ENCODE data around the gene SIRPA.

SIRPA gene

DNA sequence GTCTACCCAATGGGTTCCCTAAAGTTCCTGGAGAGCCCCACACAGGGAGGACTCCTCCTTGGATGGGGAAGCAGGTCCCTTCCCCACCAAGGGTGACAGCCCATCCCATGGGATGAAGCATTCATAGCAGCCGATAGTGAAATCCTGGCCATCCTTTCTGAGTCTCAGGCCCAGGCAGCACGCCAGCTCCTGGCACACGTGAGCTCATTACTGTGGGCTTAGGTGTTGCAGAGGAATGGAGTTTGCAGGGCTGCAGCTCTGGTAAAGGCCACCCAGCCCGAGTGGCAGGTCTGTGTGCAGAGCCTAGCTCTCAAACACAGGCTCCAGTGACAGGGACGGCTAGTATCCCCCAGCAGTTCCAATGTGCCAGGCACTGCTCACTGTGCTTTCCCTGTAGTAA, 31.0 kb downstream of the SIRPA start:
- FAIRE-seq (no peak), DNase-seq (ENCODE audit: insufficient read length) (no peak)
- TF ChIP-seq POLR2AphosphoS5 (IDR thresholded peaks at IDR 0.05; ENCODE audit: low read depth, low read length) = no peak
- TF ChIP-seq TAF1 (IDR thresholded peaks at IDR 0.05; ENCODE audit: borderline replicate concordance, low read depth, low read length) = no peak
- no peak for TF ChIP-seq POLR2A (IDR thresholded peaks at IDR 0.05; ENCODE audit: low read depth, low read length)

DNA sequence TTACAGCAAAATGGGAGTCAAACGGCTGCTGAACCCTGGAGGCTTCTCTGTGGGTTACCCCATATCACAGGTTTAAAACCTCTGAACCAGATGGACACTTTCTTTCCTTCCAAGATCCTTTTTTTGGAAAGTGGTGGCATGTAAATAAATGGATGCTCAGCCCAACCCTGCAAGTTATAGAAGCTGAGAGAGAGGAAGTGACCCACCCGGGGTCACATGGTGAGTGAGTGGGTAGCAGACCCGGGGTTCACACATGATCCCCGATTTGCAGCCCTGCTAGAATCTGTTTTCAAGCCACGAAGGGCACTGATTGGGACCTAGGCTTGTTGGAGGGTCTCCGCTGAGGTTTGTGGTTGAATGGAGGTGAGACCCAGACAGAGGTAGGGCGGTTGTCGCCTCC, 32.0 kb downstream of the SIRPA start:
- TF ChIP-seq TAF1 (IDR thresholded peaks at IDR 0.05; ENCODE audit: borderline replicate concordance, low read depth, low read length) = no peak
- TF ChIP-seq POLR2A (IDR thresholded peaks at IDR 0.05; ENCODE audit: low read depth, low read length) = no peak
- TF ChIP-seq POLR2AphosphoS5 (IDR thresholded peaks at IDR 0.05; ENCODE audit: low read depth, low read length) = no peak
- FAIRE-seq = no peak
- DNase-seq (ENCODE audit: insufficient read length) = no peak

DNA sequence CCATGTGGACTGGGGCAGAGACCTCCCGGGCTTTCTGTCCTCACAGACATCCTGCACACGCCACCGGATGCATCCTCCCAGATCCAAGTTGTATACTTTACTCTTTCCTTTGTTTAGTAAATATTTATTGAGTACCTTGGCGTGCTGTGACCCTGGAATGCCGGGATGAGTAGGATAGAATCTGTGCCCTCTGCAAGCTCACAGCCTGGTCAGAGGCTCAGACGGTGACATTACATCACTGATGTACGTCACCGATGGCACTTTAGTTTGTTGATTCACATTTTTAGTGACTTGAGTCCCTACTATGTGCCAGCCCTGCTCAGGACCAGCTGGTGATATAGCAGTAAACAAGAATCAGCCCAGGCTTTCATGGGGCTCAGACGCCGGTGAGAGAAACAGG, 32.9 kb downstream of the SIRPA start:
- DNase-seq (ENCODE audit: insufficient read length) (no peak), FAIRE-seq (no peak)
- TF ChIP-seq POLR2A (IDR thresholded peaks at IDR 0.05; ENCODE audit: low read depth, low read length) (no peak), POLR2AphosphoS5 (IDR thresholded peaks at IDR 0.05; ENCODE audit: low read depth, low read length) (no peak), TAF1 (IDR thresholded peaks at IDR 0.05; ENCODE audit: borderline replicate concordance, low read depth, low read length) (no peak)

DNA sequence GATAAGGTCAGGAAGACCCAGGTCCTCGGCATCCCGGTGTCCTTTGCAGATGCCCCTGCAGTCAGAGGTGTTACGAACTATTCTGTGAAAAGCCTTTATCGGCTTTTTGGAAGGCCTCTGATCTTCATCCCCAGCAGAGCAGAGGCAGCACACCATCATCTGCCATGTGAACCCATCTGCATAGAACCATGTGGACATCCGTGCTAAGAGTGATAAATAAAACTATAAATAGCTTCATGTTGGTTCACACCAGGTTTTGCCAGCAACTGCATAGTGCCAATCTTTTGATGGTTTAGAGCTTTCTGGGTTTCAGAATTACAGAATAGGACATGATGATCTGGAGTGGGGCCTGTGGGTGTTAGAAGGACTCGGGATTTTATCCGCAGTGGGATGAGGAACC, 33.6 kb downstream of the SIRPA start:
- FAIRE-seq = no peak
- TF ChIP-seq TAF1 (IDR thresholded peaks at IDR 0.05; ENCODE audit: borderline replicate concordance, low read depth, low read length) (no peak), POLR2AphosphoS5 (IDR thresholded peaks at IDR 0.05; ENCODE audit: low read depth, low read length) (no peak), POLR2A (IDR thresholded peaks at IDR 0.05; ENCODE audit: low read depth, low read length) (no peak)
- DNase-seq (ENCODE audit: insufficient read length) = no peak

DNA sequence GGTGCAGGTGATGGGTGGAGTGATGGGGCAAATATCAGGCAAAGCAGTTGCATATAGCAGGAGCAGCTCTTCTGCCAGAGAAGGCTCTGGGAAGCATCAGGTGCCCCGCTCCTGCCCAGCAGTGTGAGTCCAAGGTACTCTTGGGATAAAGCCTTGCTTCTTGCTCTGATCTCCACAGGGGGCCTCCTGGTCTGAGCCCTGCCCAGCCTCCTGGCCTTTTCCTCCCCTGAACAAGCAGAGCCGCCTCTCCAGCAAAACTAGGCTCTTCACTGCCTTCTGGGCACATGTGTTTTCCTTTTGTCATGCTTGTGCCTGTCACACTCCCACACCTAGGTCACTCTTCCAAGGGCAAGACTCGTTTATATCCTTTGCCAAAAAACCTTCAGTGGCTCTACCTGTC, 34.3 kb downstream of the SIRPA start:
- TF ChIP-seq POLR2AphosphoS5 (IDR thresholded peaks at IDR 0.05; ENCODE audit: low read depth, low read length) = no peak
- no peak for TF ChIP-seq TAF1 (IDR thresholded peaks at IDR 0.05; ENCODE audit: borderline replicate concordance, low read depth, low read length)
- TF ChIP-seq POLR2A (IDR thresholded peaks at IDR 0.05; ENCODE audit: low read depth, low read length) = no peak
- no peak for DNase-seq (ENCODE audit: insufficient read length)
- no peak for FAIRE-seq

DNA sequence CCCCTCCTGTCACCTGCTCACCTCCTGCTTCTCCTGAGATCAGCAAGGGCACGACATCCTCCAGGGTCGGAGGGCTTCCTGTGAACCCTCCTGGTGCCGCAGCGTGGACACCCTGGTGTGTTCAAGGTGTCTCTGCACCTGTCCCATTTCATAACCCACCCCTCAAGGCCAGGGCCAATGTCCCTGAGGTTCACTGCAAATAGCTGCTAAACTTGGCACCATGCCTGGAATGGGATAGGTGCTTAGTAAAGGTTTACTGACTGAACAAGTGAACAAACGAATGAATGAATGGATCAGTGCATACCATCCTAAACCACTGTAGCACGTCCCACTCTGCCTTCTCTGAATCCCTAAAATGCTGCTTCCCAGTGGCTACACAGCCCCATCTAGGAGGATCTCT, 35.0 kb downstream of the SIRPA start:
- no peak for TF ChIP-seq POLR2AphosphoS5 (IDR thresholded peaks at IDR 0.05; ENCODE audit: low read depth, low read length)
- no peak for TF ChIP-seq POLR2A (IDR thresholded peaks at IDR 0.05; ENCODE audit: low read depth, low read length)
- no peak for TF ChIP-seq TAF1 (IDR thresholded peaks at IDR 0.05; ENCODE audit: borderline replicate concordance, low read depth, low read length)
- FAIRE-seq = no peak
- DNase-seq (ENCODE audit: insufficient read length) = no peak

DNA sequence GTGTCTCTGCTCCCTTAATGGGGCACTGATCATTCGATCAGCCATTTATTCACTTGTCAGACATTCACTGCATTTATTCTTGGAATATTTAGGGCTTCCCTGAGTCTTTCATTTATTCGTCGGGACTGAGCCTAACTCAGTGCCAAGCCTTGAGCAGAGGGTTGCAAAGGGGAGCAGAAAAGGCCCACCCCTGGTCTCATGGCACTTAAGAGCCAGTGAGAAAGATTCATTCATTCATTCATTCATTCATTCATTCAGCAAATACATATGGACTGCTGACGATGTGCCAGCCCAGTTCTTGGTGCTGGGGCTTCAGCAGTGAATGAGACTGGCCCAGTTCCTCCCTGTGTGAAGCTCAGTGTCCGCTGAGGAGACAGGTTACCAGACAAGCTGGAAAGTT, 36.6 kb downstream of the SIRPA start:
- DNase-seq (ENCODE audit: insufficient read length) (no peak), FAIRE-seq (no peak)
- TF ChIP-seq POLR2AphosphoS5 (IDR thresholded peaks at IDR 0.05; ENCODE audit: low read depth, low read length) (no peak), POLR2A (IDR thresholded peaks at IDR 0.05; ENCODE audit: low read depth, low read length) (no peak), TAF1 (IDR thresholded peaks at IDR 0.05; ENCODE audit: borderline replicate concordance, low read depth, low read length) (no peak)

DNA sequence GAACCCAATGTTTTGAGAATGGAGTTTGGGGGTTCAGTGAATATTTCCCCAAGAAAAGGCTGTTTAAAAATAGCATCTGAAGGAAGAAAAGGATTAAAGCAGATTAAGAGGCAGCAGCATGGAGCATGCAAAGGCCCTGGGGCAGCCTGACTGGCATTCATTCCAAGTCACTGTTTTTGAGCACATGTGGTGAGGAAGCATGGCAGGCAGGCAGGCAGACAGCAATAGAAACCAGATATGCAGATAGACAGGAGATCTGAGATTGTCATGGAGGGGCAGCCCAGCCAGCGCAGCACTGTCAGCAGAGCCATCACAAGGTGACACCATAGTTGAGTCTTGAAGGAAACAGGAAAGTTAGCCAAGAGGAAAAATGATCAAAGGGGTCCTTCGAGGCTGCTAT, 37.8 kb downstream of the SIRPA start:
- DNase-seq (ENCODE audit: insufficient read length) (no peak), FAIRE-seq (no peak)
- TF ChIP-seq TAF1 (IDR thresholded peaks at IDR 0.05; ENCODE audit: borderline replicate concordance, low read depth, low read length) = no peak
- TF ChIP-seq POLR2AphosphoS5 (IDR thresholded peaks at IDR 0.05; ENCODE audit: low read depth, low read length) = no peak
- TF ChIP-seq POLR2A (IDR thresholded peaks at IDR 0.05; ENCODE audit: low read depth, low read length) = no peak

DNA sequence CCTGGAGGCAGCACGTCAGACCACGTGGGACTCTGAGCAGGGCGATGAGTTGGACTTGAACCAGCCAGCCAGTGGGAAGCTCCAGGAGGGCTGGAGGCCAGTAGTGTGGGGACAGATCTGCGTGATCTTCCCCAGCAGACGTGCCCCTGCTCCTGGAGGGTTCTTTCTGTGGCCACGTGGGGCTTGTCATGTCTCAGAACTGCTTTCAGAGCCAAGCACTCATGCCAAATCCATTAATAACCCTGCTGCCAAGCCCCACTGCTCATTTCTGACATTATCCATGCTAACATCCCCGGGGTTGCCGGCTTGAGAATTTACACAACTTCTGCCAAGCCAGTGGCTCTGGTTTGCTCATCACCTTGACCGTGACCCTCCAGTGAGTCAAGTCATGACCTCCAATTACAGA, 38.3 kb downstream of the SIRPA start:
- no peak for DNase-seq (ENCODE audit: insufficient read length)
- no peak for TF ChIP-seq POLR2A (IDR thresholded peaks at IDR 0.05; ENCODE audit: low read depth, low read length)
- no peak for TF ChIP-seq POLR2AphosphoS5 (IDR thresholded peaks at IDR 0.05; ENCODE audit: low read depth, low read length)
- TF ChIP-seq TAF1 (IDR thresholded peaks at IDR 0.05; ENCODE audit: borderline replicate concordance, low read depth, low read length) = no peak

DNA sequence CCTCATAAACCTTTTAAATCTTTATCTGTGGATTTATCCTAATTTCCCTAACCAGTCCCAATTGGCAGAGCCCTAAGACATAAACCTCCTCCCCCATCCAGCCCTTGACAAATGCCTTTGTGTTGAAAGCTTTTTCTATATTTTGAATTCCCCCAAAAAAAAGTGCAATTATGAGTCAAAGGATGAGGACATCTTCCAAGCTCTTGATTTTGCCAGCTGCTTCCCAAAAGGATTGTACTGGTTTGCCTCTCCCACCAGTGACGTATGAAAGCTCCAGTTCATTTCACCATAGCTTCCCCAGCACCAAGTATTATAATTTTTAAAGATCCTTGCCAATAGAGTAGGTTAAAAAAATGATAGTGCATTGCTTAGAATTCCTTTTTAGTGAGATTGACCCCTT, 38.9 kb downstream of the SIRPA start:
- no peak for DNase-seq (ENCODE audit: insufficient read length)
- TF ChIP-seq POLR2AphosphoS5 (IDR thresholded peaks at IDR 0.05; ENCODE audit: low read depth, low read length) (no peak), TAF1 (IDR thresholded peaks at IDR 0.05; ENCODE audit: borderline replicate concordance, low read depth, low read length) (no peak), POLR2A (IDR thresholded peaks at IDR 0.05; ENCODE audit: low read depth, low read length) (no peak)
- FAIRE-seq = no peak

More for the DNA sequence above, 38.3 kb downstream of the SIRPA start:
- FAIRE-seq = no peak

DNA sequence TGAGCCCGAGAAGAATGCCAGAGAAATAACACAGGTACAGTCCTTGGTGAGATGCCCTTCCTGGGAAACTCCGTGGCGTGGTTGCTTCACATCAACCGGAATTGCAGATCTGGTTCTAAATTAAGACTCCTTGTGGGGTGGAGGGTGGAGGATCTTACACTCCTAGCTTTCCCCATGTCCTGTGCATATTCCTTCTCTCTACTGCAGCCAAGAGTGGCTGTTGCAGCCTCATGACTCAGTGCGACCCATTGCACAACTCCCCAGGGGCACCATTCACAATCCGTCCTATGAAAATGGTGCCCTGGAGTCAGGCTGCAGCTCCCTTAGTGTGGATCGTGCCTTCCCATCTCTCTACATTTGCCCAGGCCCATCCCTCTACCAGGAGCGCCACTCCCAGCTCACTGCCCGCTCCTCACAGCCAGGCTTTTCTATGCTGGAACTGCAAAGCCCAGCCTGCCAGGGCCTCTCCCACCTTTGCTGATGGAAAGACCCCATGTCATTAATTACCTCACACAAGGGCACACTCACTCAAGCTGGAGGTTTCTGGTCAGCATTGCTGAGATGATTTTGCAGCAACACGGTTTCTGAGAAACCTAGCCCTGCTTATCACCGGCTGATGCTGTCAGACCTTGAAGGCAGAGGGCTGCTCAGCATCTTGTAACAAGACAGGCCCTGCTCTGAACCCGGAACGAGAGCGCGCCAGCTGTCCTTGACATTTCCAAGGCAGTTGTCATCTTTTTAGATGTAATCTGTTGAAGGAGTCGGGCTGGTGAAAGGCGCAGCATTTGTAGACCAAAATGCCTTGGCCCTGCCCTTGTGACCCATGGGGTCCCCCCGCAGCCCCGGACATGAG, 39.7 kb downstream of the SIRPA start:
- TF ChIP-seq POLR2AphosphoS5 (IDR thresholded peaks at IDR 0.05; ENCODE audit: low read depth, low read length) = no peak
- no peak for TF ChIP-seq TAF1 (IDR thresholded peaks at IDR 0.05; ENCODE audit: borderline replicate concordance, low read depth, low read length)
- no peak for TF ChIP-seq POLR2A (IDR thresholded peaks at IDR 0.05; ENCODE audit: low read depth, low read length)
- no peak for DNase-seq (ENCODE audit: insufficient read length)
- FAIRE-seq = no peak

DNA sequence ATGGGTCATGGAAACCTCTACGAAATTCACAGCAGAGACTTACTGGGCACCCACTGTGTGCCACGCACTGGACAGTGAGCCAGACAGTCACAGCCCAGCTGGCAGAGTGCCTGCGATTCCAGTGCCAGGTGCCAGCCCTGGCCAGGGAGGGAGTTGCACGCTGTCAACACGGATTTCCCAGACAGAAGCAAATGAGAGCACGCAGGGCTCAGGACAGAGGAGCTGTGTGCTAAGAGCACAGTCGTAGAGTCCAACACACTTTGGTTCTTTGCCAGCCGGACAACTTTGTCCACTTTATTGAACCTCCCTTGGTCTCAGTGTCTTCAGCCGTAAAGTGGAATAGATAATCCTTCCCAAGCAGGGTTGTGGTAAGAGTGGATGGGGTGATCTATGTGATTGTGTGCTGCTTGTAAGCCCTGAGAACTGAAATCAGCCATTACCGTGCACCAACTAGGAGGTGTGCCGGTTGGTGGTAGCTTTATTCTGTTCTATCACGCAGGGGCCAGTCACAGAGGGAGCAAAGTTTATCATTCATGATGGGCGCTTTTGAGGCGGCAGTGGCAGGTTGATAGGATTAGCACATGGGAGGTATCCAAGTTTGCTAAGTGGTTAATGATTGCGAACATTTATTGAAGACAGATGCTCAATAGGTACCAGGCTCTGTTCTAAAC, 40.6 kb downstream of the SIRPA start:
- FAIRE-seq (no peak), DNase-seq (ENCODE audit: insufficient read length) (no peak)
- TF ChIP-seq TAF1 (IDR thresholded peaks at IDR 0.05; ENCODE audit: borderline replicate concordance, low read depth, low read length) (no peak), POLR2AphosphoS5 (IDR thresholded peaks at IDR 0.05; ENCODE audit: low read depth, low read length) (no peak)

Measured in GM12892 (cell line).